SK-N-SH (cell line): ENCODE data around the gene NRIP1. TPM values are rescaled to one million over a fixed set of nuclear protein-coding genes. Genes with fewer than 3 reads are reported as not detected.

Source experiments
- CTCF ChIA-PET: fragments of 300-600, 350-600 bp; formaldehyde crosslinking; extraction: SDS; loops from one replicate; lab custom pipeline; 2021; lab: Yijun Ruan, JAX
- POLR2A ChIA-PET: fragments of 350-600 bp; sonication (Branson Sonifier 250); formaldehyde crosslinking; extraction: SDS; loops from one replicate; lab custom pipeline; 2020; ENCODE audit warnings: antibody characterized with exemption, inconsistent platforms; lab: Yijun Ruan, JAX
- DNase-seq: peaks from one replicate; pipeline ENCODE4 v3.0.0; 2012
- H2AFZ ChIP-seq: fragments of 200-600 bp; sonication (generic); 2 replicates; pipeline ENCODE4 v1.8.1; 2016; ENCODE audit warnings: antibody characterized with exemption, mild to moderate bottlenecking, low read depth
- H3F3A ChIP-seq: fragments of 200-600 bp; sonication (generic); replicated peaks from 2 replicates; pipeline ENCODE3; 2016; ENCODE audit warnings: antibody characterized with exemption, mild to moderate bottlenecking; ENCODE audit not compliant: insufficient read depth
- H3K27ac ChIP-seq, 2 experiments: fragments of 200-500 bp in 1 of 2; fragments of 200-600 bp in 1 of 2; sonication (Bioruptor generic) in 1 of 2; sonication (generic), shearing (Covaris generic) in 1 of 2; 2 replicates each; pipeline versions ENCODE4 v1.5.1 to v1.6.1; 2014 to 2016; ENCODE audit warnings: low read depth in 2 of 2, inconsistent platforms in 1 of 2, low read length in 1 of 2, mild to moderate bottlenecking in 1 of 2, mixed read lengths in 1 of 2
- H3K27me3 ChIP-seq: fragments of 200-600 bp; sonication (generic), shearing (Covaris generic); 2 replicates; pipeline ENCODE4 v1.6.1; 2016; ENCODE audit warnings: mixed run types; ENCODE audit not compliant: insufficient read depth
- H3K36me3 ChIP-seq, 2 experiments: fragments of 200-500 bp in 1 of 2; fragments of 200-600 bp in 1 of 2; sonication (Bioruptor generic) in 1 of 2; sonication (generic) in 1 of 2; replicated peaks in 1 of 2; 2 replicates each; pipeline versions ENCODE3 to v1.5.1; 2014 to 2016; ENCODE audit warnings: low read length in 1 of 2, mild to moderate bottlenecking in 1 of 2; ENCODE audit not compliant: insufficient read depth in 2 of 2, control insufficient read depth in 1 of 2
- H3K4me1 ChIP-seq, 2 experiments: fragments of 200-500 bp in 1 of 2; fragments of 200-600 bp in 1 of 2; sonication (Bioruptor generic) in 1 of 2; sonication (generic), shearing (Covaris generic) in 1 of 2; 2 replicates each; pipeline versions ENCODE4 v1.5.1 to v1.6.1; 2014 to 2016; ENCODE audit warnings: low read depth in 1 of 2, low read length in 1 of 2, mixed run types in 1 of 2; ENCODE audit not compliant: insufficient read depth in 2 of 2, control insufficient read depth in 1 of 2
- H3K4me2 ChIP-seq: fragments of 200-600 bp; sonication (generic), shearing (Covaris generic); 2 replicates; pipeline ENCODE4 v1.6.1; 2017; ENCODE audit warnings: mixed run types
- H3K4me3 ChIP-seq, 2 experiments: fragments of 200-500 bp in 1 of 2; fragments of 200-600 bp in 1 of 2; sonication (Bioruptor generic) in 1 of 2; sonication (generic), shearing (Covaris generic) in 1 of 2; 2 replicates each; pipeline versions ENCODE4 v1.5.1 to v1.8.1; 2014 to 2016; ENCODE audit warnings: low read depth in 2 of 2, inconsistent platforms in 1 of 2, low read length in 1 of 2, mild to moderate bottlenecking in 1 of 2, mixed read lengths in 1 of 2, moderate library complexity in 1 of 2
- H3K79me2 ChIP-seq: fragments of 200-600 bp; sonication (generic); 2 replicates; pipeline ENCODE4 v1.8.1; 2017; ENCODE audit warnings: mild to moderate bottlenecking; ENCODE audit not compliant: insufficient read depth
- H3K9ac ChIP-seq: fragments of 200-600 bp; sonication (generic); 2 replicates; pipeline ENCODE4 v1.6.1; 2017; ENCODE audit warnings: mixed run types
- H3K9me2 ChIP-seq: fragments of 200-600 bp; sonication (generic); 2 replicates; pipeline ENCODE4 v1.6.1; 2017; ENCODE audit warnings: mixed run types
- H3K9me3 ChIP-seq: fragments of 200-600 bp; sonication (generic); 2 replicates; pipeline ENCODE4 v1.6.1; 2017; ENCODE audit warnings: mixed run types, mild to moderate bottlenecking, moderate library complexity
- H4K20me1 ChIP-seq: fragments of 200-600 bp; sonication (generic); 2 replicates; pipeline ENCODE4 v1.6.1; 2017; ENCODE audit warnings: mild to moderate bottlenecking, mixed run types; ENCODE audit not compliant: insufficient read depth
- CHD2 ChIP-seq: fragments of 150-350 bp; IDR thresholded peaks from 2 replicates; pipeline ENCODE4 v1.6.1; 2018; ENCODE audit warnings: low read length; ENCODE audit not compliant: partially characterized antibody
- CTCF ChIP-seq: fragments of 200-600 bp; sonication (generic); IDR thresholded peaks from 2 replicates; pipeline ENCODE4 v1.6.1; 2017; ENCODE audit warnings: antibody characterized with exemption, mild to moderate bottlenecking, moderate library complexity
- ELF1 ChIP-seq: IDR thresholded peaks from 2 replicates; pipeline ENCODE4 v1.4.0; 2012
- FOSL2 ChIP-seq: IDR thresholded peaks from 2 replicates; pipeline ENCODE4 v1.4.0; 2012; ENCODE audit warnings: low read depth, mild to moderate bottlenecking, moderate library complexity, borderline replicate concordance
- FOXJ3 ChIP-seq: sonication (generic); formaldehyde crosslinking; IDR thresholded peaks from 2 replicates; pipeline ENCODE4 v1.5.1; 2020; ENCODE audit warnings: mild to moderate bottlenecking, missing genetic modification reagents
- GABPA ChIP-seq: IDR thresholded peaks from 2 replicates; pipeline ENCODE4 v1.4.0; 2012; ENCODE audit warnings: low read depth, mild to moderate bottlenecking
- JUND ChIP-seq: IDR thresholded peaks from 2 replicates; pipeline ENCODE4 v1.4.0; 2012
- NFIC ChIP-seq: IDR thresholded peaks from 2 replicates; pipeline ENCODE4 v1.4.0; 2012; ENCODE audit warnings: borderline replicate concordance
- RFX5 ChIP-seq: IDR thresholded peaks from 2 replicates; pipeline ENCODE4 v1.6.1; 2012; ENCODE audit warnings: mild to moderate bottlenecking, improper control_type of control experiment, low read length
- RXRA ChIP-seq: IDR thresholded peaks from 2 replicates; pipeline ENCODE4 v1.4.0; 2012; ENCODE audit warnings: low read depth, mild to moderate bottlenecking, borderline replicate concordance
- SIN3A ChIP-seq: IDR thresholded peaks from 2 replicates; pipeline ENCODE4 v1.6.1; 2012; ENCODE audit warnings: low read depth, mild to moderate bottlenecking, low read length, moderate library complexity, borderline replicate concordance
- SMC3 ChIP-seq: IDR thresholded peaks from 2 replicates; pipeline ENCODE4 v1.6.1; 2012; ENCODE audit warnings: low read depth, low read length, improper control_type of control experiment
- TAF1 ChIP-seq: IDR thresholded peaks from 2 replicates; pipeline ENCODE4 v1.6.1; 2012; ENCODE audit warnings: low read depth, mild to moderate bottlenecking, low read length, moderate library complexity, borderline replicate concordance
- TEAD4 ChIP-seq: IDR thresholded peaks from 2 replicates; pipeline ENCODE4 v1.4.0; 2012; ENCODE audit warnings: mild to moderate bottlenecking, borderline replicate concordance; ENCODE audit not compliant: insufficient read depth
- USF1 ChIP-seq: IDR thresholded peaks from 2 replicates; pipeline ENCODE4 v1.4.0; 2012; ENCODE audit warnings: low read depth, borderline replicate concordance
- WGBS: methylation state at CpG from one replicate; pipeline ENCODE4 v1.1.6; 2017; ENCODE audit warnings: low lambda C conversion rate; 5-methylcytosine and 5-hydroxymethylcytosine counted together
- polyA plus RNA-seq, 3 experiments: library from polyadenylated mRNA; depleted of rRNA; stranded (reverse); fragments of >200 nt; gene quantifications; 2 replicates each; pipeline ENCODE4 v1.2.3, GENCODE V29; 2012
- TF ChIP-seq, protein P1 (sequence below): IDR thresholded peaks from 2 replicates; pipeline ENCODE4 v1.6.1; 2012; ENCODE audit warnings: mild to moderate bottlenecking, low read depth, low read length, moderate library complexity
- TF ChIP-seq, protein P2 (sequence below): IDR thresholded peaks from 2 replicates; pipeline ENCODE4 v1.4.0; 2012; ENCODE audit warnings: low read depth
- TF ChIP-seq, protein P3 (sequence below): fragments of 150-350 bp; IDR thresholded peaks from 2 replicates; pipeline ENCODE4 v1.6.1; 2016; ENCODE audit warnings: mild to moderate bottlenecking, low read depth, low read length

Gene NRIP1
- polyA plus RNA-seq, 1 of the 3 experiments (the other 2 are of a cell fraction) = 0.02 TPM

DNA sequence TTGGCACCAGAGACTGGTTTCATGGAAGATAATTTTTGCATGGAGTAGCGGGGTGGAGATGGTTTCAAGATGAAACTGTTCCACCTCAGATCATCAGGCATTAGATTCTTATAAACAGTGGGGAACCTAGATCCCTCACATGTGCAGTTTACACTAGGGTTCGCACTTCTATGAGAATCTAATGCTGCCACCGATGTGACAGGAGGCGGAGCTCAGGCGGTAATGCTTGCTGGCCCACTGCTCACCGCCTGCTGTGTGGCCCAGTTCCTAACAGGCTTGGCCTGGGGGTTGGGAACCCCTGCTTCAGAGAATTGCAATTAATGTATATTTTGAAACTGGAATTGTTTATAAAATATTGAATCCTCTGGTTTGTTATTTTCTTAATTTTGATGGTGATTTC lies 92.1 kb downstream of the NRIP1 start:
- 0 out of 2 replicates have a peak, but pooled peaks cover 5% of the 10 kb centered on the region for H3K27me3 ChIP-seq
- WGBS = 7% methylated on average over 4 of the region's 6 CpGs
- no peak for DNase-seq
- H3K27ac ChIP-seq = no peak overlapping the region
- H3K79me2 ChIP-seq = no peaks in the 10 kb centered on the region
- no peaks in the 10 kb centered on the region for H3K9me3 ChIP-seq
- no peaks in the 10 kb centered on the region for H3F3A ChIP-seq
- H3K36me3 ChIP-seq = no peaks in the 10 kb centered on the region
- no peak overlapping the region for H3K9ac ChIP-seq
- no peaks in the 10 kb centered on the region for H4K20me1 ChIP-seq
- ChIA-PET POLR2A (no interaction called here), CTCF (no interaction called here)
- no peak overlapping the region for H3K4me3 ChIP-seq
- no peak overlapping the region for H2AFZ ChIP-seq
- H3K4me1 ChIP-seq = no peaks in the 10 kb centered on the region
- TF ChIP-seq RFX5 (no peak), NFIC (no peak), USF1 (no peak), CHD2 (no peak), JUND (no peak), CTCF (no peak), RXRA (no peak), GABPA (no peak), SIN3A (no peak), TEAD4 (no peak), SMC3 (no peak), TAF1 (no peak), FOSL2 (no peak), ELF1 (no peak), FOXJ3 (CRISPR knock-in tag) (no peak)
- TF ChIP-seq, protein P1, sequence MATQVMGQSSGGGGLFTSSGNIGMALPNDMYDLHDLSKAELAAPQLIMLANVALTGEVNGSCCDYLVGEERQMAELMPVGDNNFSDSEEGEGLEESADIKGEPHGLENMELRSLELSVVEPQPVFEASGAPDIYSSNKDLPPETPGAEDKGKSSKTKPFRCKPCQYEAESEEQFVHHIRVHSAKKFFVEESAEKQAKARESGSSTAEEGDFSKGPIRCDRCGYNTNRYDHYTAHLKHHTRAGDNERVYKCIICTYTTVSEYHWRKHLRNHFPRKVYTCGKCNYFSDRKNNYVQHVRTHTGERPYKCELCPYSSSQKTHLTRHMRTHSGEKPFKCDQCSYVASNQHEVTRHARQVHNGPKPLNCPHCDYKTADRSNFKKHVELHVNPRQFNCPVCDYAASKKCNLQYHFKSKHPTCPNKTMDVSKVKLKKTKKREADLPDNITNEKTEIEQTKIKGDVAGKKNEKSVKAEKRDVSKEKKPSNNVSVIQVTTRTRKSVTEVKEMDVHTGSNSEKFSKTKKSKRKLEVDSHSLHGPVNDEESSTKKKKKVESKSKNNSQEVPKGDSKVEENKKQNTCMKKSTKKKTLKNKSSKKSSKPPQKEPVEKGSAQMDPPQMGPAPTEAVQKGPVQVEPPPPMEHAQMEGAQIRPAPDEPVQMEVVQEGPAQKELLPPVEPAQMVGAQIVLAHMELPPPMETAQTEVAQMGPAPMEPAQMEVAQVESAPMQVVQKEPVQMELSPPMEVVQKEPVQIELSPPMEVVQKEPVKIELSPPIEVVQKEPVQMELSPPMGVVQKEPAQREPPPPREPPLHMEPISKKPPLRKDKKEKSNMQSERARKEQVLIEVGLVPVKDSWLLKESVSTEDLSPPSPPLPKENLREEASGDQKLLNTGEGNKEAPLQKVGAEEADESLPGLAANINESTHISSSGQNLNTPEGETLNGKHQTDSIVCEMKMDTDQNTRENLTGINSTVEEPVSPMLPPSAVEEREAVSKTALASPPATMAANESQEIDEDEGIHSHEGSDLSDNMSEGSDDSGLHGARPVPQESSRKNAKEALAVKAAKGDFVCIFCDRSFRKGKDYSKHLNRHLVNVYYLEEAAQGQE = no peak
- TF ChIP-seq, protein P2, sequence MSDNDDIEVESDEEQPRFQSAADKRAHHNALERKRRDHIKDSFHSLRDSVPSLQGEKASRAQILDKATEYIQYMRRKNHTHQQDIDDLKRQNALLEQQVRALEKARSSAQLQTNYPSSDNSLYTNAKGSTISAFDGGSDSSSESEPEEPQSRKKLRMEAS = no peak
- TF ChIP-seq, protein P3, sequence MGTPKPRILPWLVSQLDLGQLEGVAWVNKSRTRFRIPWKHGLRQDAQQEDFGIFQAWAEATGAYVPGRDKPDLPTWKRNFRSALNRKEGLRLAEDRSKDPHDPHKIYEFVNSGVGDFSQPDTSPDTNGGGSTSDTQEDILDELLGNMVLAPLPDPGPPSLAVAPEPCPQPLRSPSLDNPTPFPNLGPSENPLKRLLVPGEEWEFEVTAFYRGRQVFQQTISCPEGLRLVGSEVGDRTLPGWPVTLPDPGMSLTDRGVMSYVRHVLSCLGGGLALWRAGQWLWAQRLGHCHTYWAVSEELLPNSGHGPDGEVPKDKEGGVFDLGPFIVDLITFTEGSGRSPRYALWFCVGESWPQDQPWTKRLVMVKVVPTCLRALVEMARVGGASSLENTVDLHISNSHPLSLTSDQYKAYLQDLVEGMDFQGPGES = no peak
- H3K4me2 ChIP-seq = no peak overlapping the region
- no peaks in the 10 kb centered on the region for H3K9me2 ChIP-seq
